Right cardiac atrium (tissue), 5 donors: ENCODE data around the gene PPM1H. TPM values are rescaled to one million over a fixed set of nuclear protein-coding genes. Genes with fewer than 3 reads are reported as not detected.

Source experiments
- ATAC-seq, 2 donors: fragments of 200-7000 bp; cut with Tn5 transposase; one replicate each; pipeline versions ENCODE4 v1.8.0 to v1.9.1; 2020; ENCODE audit warnings: moderate library complexity in 2 of 2, mild to moderate bottlenecking in 1 of 2
- DNase-seq, 3 donors: peaks; one replicate each; pipeline ENCODE4 v3.0.0-alpha.2; 2020
- H3K27ac ChIP-seq: one replicate; pipeline ENCODE4 v1.5.1; 2013; ENCODE audit warnings: mild to moderate bottlenecking, low read length, control low read depth, moderate library complexity
- H3K27me3 ChIP-seq: one replicate; pipeline ENCODE4 v1.6.1; 2013; ENCODE audit not compliant: control insufficient read depth, insufficient read depth
- H3K4me1 ChIP-seq: one replicate; pipeline ENCODE4 v1.6.1; 2013; ENCODE audit warnings: low read length; ENCODE audit not compliant: control insufficient read depth, insufficient read depth
- H3K4me3 ChIP-seq: one replicate; pipeline ENCODE4 v1.5.1; 2013; ENCODE audit warnings: low read length, control low read depth
- H3K9me3 ChIP-seq: one replicate; pipeline ENCODE4 v1.6.1; 2013; ENCODE audit warnings: low read length; ENCODE audit not compliant: control insufficient read depth
- WGBS: extraction: QIAGEN DNeasy Blood & Tissue Kit; methylation state at CpG from one replicate; pipeline ENCODE4 v1.1.7; 2013; 5-methylcytosine and 5-hydroxymethylcytosine counted together
- intact Hi-C, 4 donors: fragments of 100-400 bp; cut with DNase I; formaldehyde crosslinking; loops; one replicate each; pipeline versions ENCODE4 v1.11.0 to v1.14.0; 2022 to 2023
- polyA plus RNA-seq: library from polyadenylated mRNA; stranded (reverse); fragments of 200-250 nt; gene quantifications from one replicate; pipeline ENCODE4 v1.2.3, GENCODE V29; 2013
- total RNA-seq, 4 donors: library from RNA; stranded (reverse); fragmentation: NEBNext Ultra II Directional; extraction: Animal tissue kit (Norgen Biotek cat#: 25700); gene quantifications; one replicate each; pipeline ENCODE4 v1.2.1, GENCODE V29; 2021
- donor health status: healthy with polysubstance abuse.
- donor health status: DM: no; HTN: yes; CAD: no.
- donor health status: DM: no; HTN: no; CAD: no.
- donor health status: DM: no; HTN: yes; CAD: no; lungs with severe emphysema.
- donor health status: DM: yes; HTN: yes; CAD: no.

PPM1H gene
- total and polyA plus RNA-seq, 5 donors = 1.0 to 4.4 (median 3.5) TPM

GRCh38 chr12:62655666-62656151 lies 279.2 kb downstream of the PPM1H start:
- no peak overlapping the region for H3K27ac ChIP-seq
- H3K9me3 ChIP-seq = no peaks in the 10 kb centered on the region
- no peaks in the 10 kb centered on the region for H3K4me1 ChIP-seq
- intact Hi-C loops = no loop called here
- H3K27me3 ChIP-seq = no peaks in the 10 kb centered on the region
- DNase-seq = peak in 1 of 3 donors; percentile 65
- no peak overlapping the region for H3K4me3 ChIP-seq
- peak in 1 of 2 donors; percentile 71 for ATAC-seq
- WGBS = 80% methylated on average over 8 of the region's 8 CpGs

- ATAC-seq = no peak
- intact Hi-C loops = no loop called here
- H3K4me1 ChIP-seq = no peaks in the 10 kb centered on the region
- H3K4me3 ChIP-seq = no peak overlapping the region
- H3K27ac ChIP-seq = no peak overlapping the region
- WGBS = 86% methylated on average over 21 of the region's 21 CpGs
- H3K9me3 ChIP-seq = no peaks in the 10 kb centered on the region
- peak in 1 of 3 donors; percentile 45 for DNase-seq
- no peaks in the 10 kb centered on the region for H3K27me3 ChIP-seq
Observed at GRCh38 chr12:62654326-62655241, 280.4 kb downstream of the PPM1H start.

GRCh38 chr12:62653740-62654139 lies 281.2 kb downstream of the PPM1H start:
- no peaks in the 10 kb centered on the region for H3K27me3 ChIP-seq
- WGBS = 88% methylated on average over 6 of the region's 6 CpGs
- no peak for ATAC-seq
- no peaks in the 10 kb centered on the region for H3K4me1 ChIP-seq
- intact Hi-C loops = no loop called here
- H3K9me3 ChIP-seq = no peaks in the 10 kb centered on the region
- DNase-seq = no peak
- H3K27ac ChIP-seq = no peak overlapping the region
- no peak overlapping the region for H3K4me3 ChIP-seq

GRCh38 chr12:62653304-62653703 lies 281.6 kb downstream of the PPM1H start:
- DNase-seq (no peak), ATAC-seq (no peak)
- no peaks in the 10 kb centered on the region for H3K27me3 ChIP-seq
- no peak overlapping the region for H3K27ac ChIP-seq
- no peaks in the 10 kb centered on the region for H3K4me1 ChIP-seq
- no peaks in the 10 kb centered on the region for H3K9me3 ChIP-seq
- 65% methylated on average over 3 of the region's 3 CpGs for WGBS
- intact Hi-C loops = no loop called here
- H3K4me3 ChIP-seq = no peak overlapping the region

- intact Hi-C loops = no loop called here
- H3K9me3 ChIP-seq = no peaks in the 10 kb centered on the region
- DNase-seq (no peak), ATAC-seq (no peak)
- H3K4me1 ChIP-seq = no peaks in the 10 kb centered on the region
- H3K27ac ChIP-seq = no peak overlapping the region
- 81% methylated on average over 2 of the region's 2 CpGs for WGBS
- no peak overlapping the region for H3K4me3 ChIP-seq
- no peaks in the 10 kb centered on the region for H3K27me3 ChIP-seq
Observed at GRCh38 chr12:62651138-62651537, 283.8 kb downstream of the PPM1H start.

GRCh38 chr12:62649412-62650138 lies 285.4 kb downstream of the PPM1H start:
- no peak for ATAC-seq
- Histone ChIP-seq H3K4me1 (no peaks in the 10 kb centered on the region), H3K9me3 (no peaks in the 10 kb centered on the region), H3K27ac (no peak overlapping the region), H3K27me3 (no peaks in the 10 kb centered on the region), H3K4me3 (no peak overlapping the region)
- intact Hi-C loops = no loop called here
- DNase-seq = no peak
- WGBS = 81% methylated on average over 4 of the region's 4 CpGs

- Histone ChIP-seq H3K4me1 (no peaks in the 10 kb centered on the region), H3K4me3 (no peak overlapping the region), H3K9me3 (no peaks in the 10 kb centered on the region), H3K27me3 (no peaks in the 10 kb centered on the region), H3K27ac (no peak overlapping the region)
- ATAC-seq = peak; percentile 97 to 99
- DNase-seq = peak; percentile 73 to 88 (median 87)
- intact Hi-C loops = no loop called here
- WGBS = 31% methylated on average over 3 of the region's 3 CpGs
Observed at GRCh38 chr12:62647586-62647985, 287.4 kb downstream of the PPM1H start.

GRCh38 chr12:62646566-62646965 lies 288.4 kb downstream of the PPM1H start:
- Histone ChIP-seq H3K27me3 (no peaks in the 10 kb centered on the region), H3K4me1 (no peaks in the 10 kb centered on the region), H3K4me3 (no peak overlapping the region), H3K27ac (no peak overlapping the region), H3K9me3 (no peaks in the 10 kb centered on the region)
- intact Hi-C loops = no loop called here
- 98% methylated on average over 8 of the region's 8 CpGs for WGBS
- DNase-seq (no peak), ATAC-seq (no peak)

- DNase-seq = no peak
- H3K27me3 ChIP-seq = no peaks in the 10 kb centered on the region
- intact Hi-C loops = no loop called here
- H3K9me3 ChIP-seq = no peaks in the 10 kb centered on the region
- no peak overlapping the region for H3K4me3 ChIP-seq
- ATAC-seq = no peak
- no peaks in the 10 kb centered on the region for H3K4me1 ChIP-seq
- no peak overlapping the region for H3K27ac ChIP-seq
- WGBS = 71% methylated on average over 2 of the region's 2 CpGs
Observed at GRCh38 chr12:62643486-62643885, 291.5 kb downstream of the PPM1H start.

- no peaks in the 10 kb centered on the region for H3K4me1 ChIP-seq
- DNase-seq (no peak), ATAC-seq (no peak)
- no peaks in the 10 kb centered on the region for H3K27me3 ChIP-seq
- no peaks in the 10 kb centered on the region for H3K9me3 ChIP-seq
- WGBS = 80% methylated on average over 2 of the region's 2 CpGs
- H3K4me3 ChIP-seq = no peak overlapping the region
- intact Hi-C loops = no loop called here
- H3K27ac ChIP-seq = no peak overlapping the region
Observed at GRCh38 chr12:62642486-62642885, 292.5 kb downstream of the PPM1H start.

GRCh38 chr12:62640910-62641448 lies 294.0 kb downstream of the PPM1H start:
- H3K4me1 ChIP-seq = no peaks in the 10 kb centered on the region
- DNase-seq (no peak), ATAC-seq (no peak)
- intact Hi-C loops = no loop called here
- no peak overlapping the region for H3K4me3 ChIP-seq
- no peaks in the 10 kb centered on the region for H3K9me3 ChIP-seq
- no peak overlapping the region for H3K27ac ChIP-seq
- WGBS = 67% methylated on average over 4 of the region's 4 CpGs
- H3K27me3 ChIP-seq = no peaks in the 10 kb centered on the region
